Measurements from ENCODE around the gene FOXP3.
"Not testable (repeated sequence)": the region's sequence is repeated elsewhere in the genome, so short reads cannot be mapped to it uniquely, and the experiment has no call there.

Gene FOXP3

DNA sequence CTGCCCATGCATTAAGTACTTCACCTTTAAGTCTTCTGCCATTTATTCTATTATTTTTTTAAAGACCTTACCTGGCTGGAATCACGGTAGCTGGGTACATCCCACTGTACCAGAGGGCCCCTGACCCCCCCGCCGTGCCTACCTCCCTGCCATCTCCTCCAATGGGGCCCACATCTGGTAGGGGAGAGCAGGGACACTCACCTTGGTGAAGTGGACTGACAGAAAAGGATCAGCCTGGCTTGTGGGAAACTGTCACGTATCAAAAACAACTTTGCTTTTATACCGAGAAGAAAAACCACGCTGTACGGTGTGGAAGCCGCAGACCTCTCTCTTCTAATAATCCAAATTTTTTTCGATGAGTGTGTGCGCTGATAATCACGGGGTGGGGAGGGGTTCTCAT is at the start of gene FOXP3:
Gene FOXP3 (minus strand): TSS at position 251 of the 400 bp plus-strand sequence. CDS start 6,205 bp downstream, outside the sequence.
- DNase-seq = no peak

DNA sequence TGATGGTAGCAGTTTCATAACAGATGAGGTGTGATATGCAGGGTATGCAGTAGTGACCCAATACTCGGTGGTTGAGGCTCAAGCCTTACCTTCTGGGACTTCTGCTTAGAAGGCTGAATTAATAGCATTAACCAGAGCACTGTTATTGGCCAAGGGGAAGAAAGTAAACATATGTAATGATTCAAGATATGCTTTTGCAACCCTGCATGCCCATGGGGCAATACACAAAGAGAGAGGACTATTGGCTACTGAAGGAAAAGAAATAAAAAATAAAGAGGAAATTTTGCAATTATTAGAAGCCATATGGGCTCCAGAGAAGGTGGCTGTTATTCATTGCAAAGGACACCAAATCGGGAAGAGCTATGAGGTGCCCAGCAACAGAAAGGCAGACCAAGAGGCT is 47.7 kb upstream of the FOXP3 start:
- DNase-seq = no peak

DNA sequence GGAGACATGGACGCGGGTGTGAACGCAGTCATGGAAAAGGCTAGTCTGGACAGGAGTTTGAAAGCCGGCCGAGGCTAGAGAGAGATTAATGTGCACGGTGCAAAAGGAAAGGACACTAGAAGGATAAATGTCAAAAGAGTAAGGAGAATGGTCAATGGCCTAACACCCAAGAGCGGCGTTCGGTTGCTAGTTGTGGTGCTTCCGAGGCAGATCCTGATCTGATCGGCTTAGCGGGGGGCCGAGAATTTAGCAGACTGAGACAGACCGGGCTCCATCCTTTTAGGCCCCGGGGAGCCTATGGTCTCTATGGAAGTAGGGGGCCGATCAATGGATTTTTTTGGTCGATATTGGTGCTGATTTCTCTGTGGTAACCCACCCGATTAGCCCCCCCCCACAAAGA is 45.9 kb upstream of the FOXP3 start:
- no peak for DNase-seq

- DNase-seq = no peak
These were observed 45.0 kb upstream of the FOXP3 start for GRCh38 chrX:49309401-49309981.

- no peak for DNase-seq
These were observed 44.2 kb upstream of the FOXP3 start for GRCh38 chrX:49308604-49309269.

DNA sequence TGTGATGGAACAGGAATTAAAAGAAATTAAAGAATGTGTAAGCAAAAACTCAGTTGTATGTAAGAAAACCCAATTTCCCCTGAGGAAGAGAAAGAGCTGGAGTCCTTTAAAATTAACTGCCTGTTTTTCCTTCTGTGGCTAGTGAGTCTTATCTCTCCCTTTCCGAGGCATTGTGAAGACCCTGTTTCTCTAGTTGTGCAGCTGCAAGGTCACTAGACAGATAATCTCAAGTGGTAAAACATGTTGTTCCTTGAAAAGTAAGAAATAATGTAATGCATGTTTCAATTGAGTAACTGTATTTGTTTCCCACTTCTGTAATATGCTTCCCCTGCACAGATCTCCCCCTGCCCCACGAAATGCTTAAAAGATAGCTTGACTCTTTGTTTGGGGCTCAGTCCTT is 43.3 kb upstream of the FOXP3 start:
- DNase-seq = not testable (repeated sequence)

GRCh38 chrX:49303346-49303745 is 38.8 kb upstream of the FOXP3 start, which contains the start of gene GAGE10:
TSS of gene GAGE10 (plus strand) at chrX:49303646. CDS start at chrX:49304860, 1,214 bp downstream.
- DNase-seq = no peak

DNA sequence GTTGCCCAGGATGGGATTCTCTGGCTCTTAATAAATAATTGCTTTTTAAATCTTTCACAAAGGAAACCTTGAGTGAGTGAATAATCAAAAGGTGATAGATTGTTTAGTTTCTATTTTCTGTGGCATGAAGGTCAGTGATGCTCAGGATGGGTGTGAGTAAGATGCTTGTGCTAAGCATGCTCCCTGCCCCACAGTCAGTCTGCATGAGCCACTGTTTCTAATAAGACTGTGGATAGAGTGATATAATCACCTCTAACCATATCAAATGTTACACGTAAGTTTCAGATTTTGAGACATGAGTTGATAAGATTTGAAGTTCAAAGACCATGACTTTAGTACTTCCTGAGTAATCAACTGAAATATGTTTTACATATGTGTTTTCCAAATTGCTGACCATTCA is 36.2 kb upstream of the FOXP3 start:
- no peak for DNase-seq

GRCh38 chrX:49299293-49299692 is 34.8 kb upstream of the FOXP3 start:
- DNase-seq = not testable (repeated sequence)

GRCh38 chrX:49292400-49293362 is 28.2 kb upstream of the FOXP3 start:
- no peak for DNase-seq

- DNase-seq = peak; percentile 47 to 51
These were observed 27.3 kb upstream of the FOXP3 start for GRCh38 chrX:49291615-49292337.

GRCh38 chrX:49290215-49290614 is 25.7 kb upstream of the FOXP3 start:
- no peak for DNase-seq

- DNase-seq = peak in 1 of 2 experiments; percentile 0
These were observed 23.2 kb upstream of the FOXP3 start for GRCh38 chrX:49287665-49288064.

DNA sequence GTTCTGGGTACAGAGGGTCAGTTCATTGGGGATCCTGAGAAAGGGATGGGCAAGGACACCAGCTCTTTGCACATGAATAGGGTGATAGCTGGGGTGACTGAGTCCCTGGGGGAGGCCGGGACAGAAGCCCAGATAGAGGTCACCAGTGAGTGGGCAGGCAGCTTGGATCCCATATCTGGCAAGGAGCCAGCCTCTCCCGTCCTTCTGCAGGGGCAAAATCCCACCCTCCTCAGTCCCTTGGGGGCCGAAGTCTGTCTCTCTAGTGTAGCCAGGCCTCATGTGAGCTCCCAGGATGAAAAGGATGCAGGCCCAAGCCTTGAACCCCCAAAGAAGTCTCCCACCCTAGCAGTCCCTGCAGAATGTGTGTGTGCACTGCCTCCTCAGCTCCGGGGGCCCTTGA is 22.1 kb upstream of the FOXP3 start:
- DNase-seq = no peak

DNA sequence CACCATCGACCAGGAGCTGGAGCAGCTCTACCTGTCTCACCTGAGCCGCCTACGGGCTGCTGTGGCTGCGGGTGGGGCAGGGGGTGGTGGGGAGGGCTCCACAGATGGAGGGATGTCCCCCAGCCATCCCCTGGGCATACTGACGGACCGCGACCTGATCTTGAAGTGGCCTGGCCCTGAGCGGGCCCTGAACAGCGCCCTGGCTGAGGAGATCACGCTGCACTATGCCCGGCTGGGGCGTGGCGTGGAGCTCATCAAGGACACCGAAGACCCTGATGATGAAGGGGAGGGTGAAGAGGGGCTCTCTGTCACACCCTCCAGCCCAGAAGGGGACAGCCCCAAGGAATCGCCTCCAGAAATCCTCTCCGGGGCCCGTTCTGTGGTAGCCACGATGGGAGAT is 21.6 kb upstream of the FOXP3 start:
- no peak for DNase-seq

DNA sequence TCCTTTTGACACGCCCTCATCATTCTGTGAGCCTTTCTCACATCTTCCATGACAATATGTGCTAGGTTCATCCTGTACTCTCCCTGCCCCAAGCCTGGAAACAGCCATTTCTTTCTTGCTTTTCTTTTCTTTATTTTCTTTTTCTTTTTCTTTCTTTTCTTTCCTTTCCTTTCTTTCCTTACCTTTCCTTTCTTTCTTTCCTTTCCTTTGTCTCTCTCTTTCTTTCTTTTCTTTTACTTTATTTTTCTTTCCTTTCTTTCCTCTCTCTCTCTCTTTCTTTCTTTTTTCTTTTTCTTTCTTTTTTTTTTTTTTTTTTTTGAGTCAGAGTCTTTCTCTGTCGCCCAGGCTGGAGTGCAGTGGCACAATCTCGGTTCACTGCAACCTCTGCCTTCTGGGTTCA is 19.7 kb upstream of the FOXP3 start:
- DNase-seq = no peak

GRCh38 chrX:49282647-49283011 is 18.1 kb upstream of the FOXP3 start:
- peak; percentile 3 to 7 for DNase-seq

DNA sequence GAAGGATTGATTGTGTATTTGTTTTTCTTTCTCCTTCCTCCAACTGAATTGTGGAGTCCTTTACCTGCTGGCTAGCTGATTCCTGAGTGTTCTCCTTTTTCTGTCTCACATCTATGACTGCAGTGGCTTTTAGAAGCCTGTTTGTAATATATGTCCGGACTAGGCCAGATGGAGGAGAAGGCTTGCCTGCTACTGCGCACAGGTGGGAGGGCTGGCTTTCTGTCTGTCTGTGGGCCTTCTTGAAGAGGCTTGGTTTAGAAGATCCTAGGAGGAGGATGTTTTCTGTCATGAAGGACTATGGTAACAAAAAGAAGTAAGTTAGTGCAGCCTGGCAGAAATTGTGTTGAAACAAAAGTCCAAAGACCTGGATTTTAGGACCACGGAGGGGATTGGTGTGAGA is 13.6 kb upstream of the FOXP3 start:
- DNase-seq = no peak

DNA sequence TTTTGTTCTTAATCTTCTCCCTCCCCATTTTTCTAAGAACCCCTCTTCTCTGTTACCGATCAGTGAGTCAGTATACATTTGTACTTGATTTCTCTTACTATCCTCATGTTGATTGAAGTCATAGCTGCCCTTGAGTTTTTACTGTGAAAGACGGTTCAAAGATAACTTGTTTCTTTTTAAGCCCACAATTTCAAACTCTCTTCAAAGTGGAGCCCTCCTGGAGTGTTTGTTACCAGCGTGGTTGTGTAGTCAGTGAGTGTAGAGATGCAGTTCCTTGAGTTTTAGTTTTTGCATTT is 13.0 kb upstream of the FOXP3 start:
- DNase-seq = no peak

GRCh38 chrX:49276671-49277534 is 12.4 kb upstream of the FOXP3 start:
- DNase-seq = no peak

DNA sequence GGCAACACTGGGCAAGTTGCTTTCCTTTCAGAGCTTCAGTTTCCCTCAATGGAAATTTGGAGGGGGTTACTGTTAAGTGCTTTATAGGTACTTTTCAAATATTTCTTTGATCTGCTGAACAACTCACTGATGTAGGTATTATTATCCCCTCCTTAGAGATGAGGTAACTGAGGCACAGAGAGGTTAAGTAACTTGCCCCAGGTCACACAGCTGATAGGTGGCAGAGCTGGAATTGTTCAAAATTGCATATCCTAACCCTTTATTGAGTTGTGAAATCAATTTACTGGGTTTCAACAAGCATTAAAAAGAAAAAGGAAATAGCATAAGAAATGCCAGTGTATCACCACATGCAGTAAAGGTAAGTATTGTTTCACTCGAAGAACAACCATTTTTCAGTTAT is 11.7 kb upstream of the FOXP3 start:
- no peak for DNase-seq

DNA sequence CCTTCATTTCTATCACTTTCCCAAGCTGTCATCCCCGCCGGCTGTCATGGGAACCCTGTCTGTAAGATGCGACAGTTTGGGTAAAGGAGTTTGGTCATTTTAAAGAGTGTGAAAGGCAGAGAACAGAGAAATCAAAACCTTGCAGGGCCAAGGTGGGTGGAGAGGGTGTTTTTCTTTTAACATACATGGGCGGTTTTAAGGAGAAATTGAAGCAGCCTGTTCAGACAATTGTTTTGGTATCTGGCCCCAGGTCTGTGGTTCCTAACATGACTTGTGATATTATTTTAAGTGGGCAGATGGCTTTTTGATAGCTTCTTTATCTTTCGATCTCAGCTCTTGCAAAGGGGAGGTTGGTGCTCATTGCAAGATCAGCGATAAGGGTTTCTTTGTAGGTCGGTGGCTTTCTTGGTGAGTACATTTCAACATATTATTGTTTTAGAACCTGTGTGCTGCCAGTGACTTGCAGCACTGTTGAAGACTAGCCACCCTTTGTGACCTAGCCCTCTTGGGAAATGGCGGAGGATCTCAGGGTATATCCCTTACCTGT is 8.7 kb upstream of the FOXP3 start:
- no peak for DNase-seq
